MM.1S (cell line): ENCODE data around the gene TSPAN11.

Experiments
- CTCF ChIP-seq: fragments of 300-600 bp; sonication (generic); IDR thresholded peaks from 2 replicates; pipeline ENCODE4 v1.5.1; 2016; ENCODE audit warnings: antibody characterized with exemption, low read length, mixed read lengths
- EZH2 ChIP-seq: fragments of 300-600 bp; sonication (generic); optimal IDR thresholded peaks from 2 replicates; pipeline ENCODE3; 2017; ENCODE audit warnings: low read depth, mild to moderate bottlenecking, antibody characterized with exemption, low read length, mixed read lengths
- EZH2phosphoT487 ChIP-seq: fragments of 300-600 bp; sonication (generic); IDR thresholded peaks from 2 replicates; pipeline ENCODE4 v1.6.1; 2018; ENCODE audit warnings: antibody characterized with exemption, low read length

- TF ChIP-seq CTCF (no peak), EZH2 (no peak), EZH2phosphoT487 (no peak)
Observed at GRCh38 chr12:30909349-30910037, 17.1 kb upstream of the TSPAN11 start.
